SK-N-SH (cell line): ENCODE results near the gene CELF2. TPM values are rescaled to one million over a fixed set of nuclear protein-coding genes. Genes with fewer than 3 reads are reported as not detected.

ENCODE experiments used
- CTCF ChIA-PET: fragments of 300-600, 350-600 bp; formaldehyde crosslinking; extraction: SDS; loops from one replicate; lab custom pipeline; 2021; lab: Yijun Ruan, JAX
- POLR2A ChIA-PET: fragments of 350-600 bp; sonication (Branson Sonifier 250); formaldehyde crosslinking; extraction: SDS; loops from one replicate; lab custom pipeline; 2020; ENCODE audit warnings: antibody characterized with exemption, inconsistent platforms; lab: Yijun Ruan, JAX
- DNase-seq: peaks from one replicate; pipeline ENCODE4 v3.0.0; 2012
- H2AFZ ChIP-seq: fragments of 200-600 bp; sonication (generic); 2 replicates; pipeline ENCODE4 v1.8.1; 2016; ENCODE audit warnings: antibody characterized with exemption, mild to moderate bottlenecking, low read depth
- H3F3A ChIP-seq: fragments of 200-600 bp; sonication (generic); replicated peaks from 2 replicates; pipeline ENCODE3; 2016; ENCODE audit warnings: antibody characterized with exemption, mild to moderate bottlenecking; ENCODE audit not compliant: insufficient read depth
- H3K27ac ChIP-seq, 2 experiments: fragments of 200-500 bp in 1 of 2; fragments of 200-600 bp in 1 of 2; sonication (Bioruptor generic) in 1 of 2; sonication (generic), shearing (Covaris generic) in 1 of 2; 2 replicates each; pipeline versions ENCODE4 v1.5.1 to v1.6.1; 2014 to 2016; ENCODE audit warnings: low read depth in 2 of 2, inconsistent platforms in 1 of 2, low read length in 1 of 2, mild to moderate bottlenecking in 1 of 2, mixed read lengths in 1 of 2
- H3K27me3 ChIP-seq: fragments of 200-600 bp; sonication (generic), shearing (Covaris generic); 2 replicates; pipeline ENCODE4 v1.6.1; 2016; ENCODE audit warnings: mixed run types; ENCODE audit not compliant: insufficient read depth
- H3K36me3 ChIP-seq, 2 experiments: fragments of 200-500 bp in 1 of 2; fragments of 200-600 bp in 1 of 2; sonication (Bioruptor generic) in 1 of 2; sonication (generic) in 1 of 2; replicated peaks in 1 of 2; 2 replicates each; pipeline versions ENCODE3 to v1.5.1; 2014 to 2016; ENCODE audit warnings: low read length in 1 of 2, mild to moderate bottlenecking in 1 of 2; ENCODE audit not compliant: insufficient read depth in 2 of 2, control insufficient read depth in 1 of 2
- H3K4me1 ChIP-seq, 2 experiments: fragments of 200-500 bp in 1 of 2; fragments of 200-600 bp in 1 of 2; sonication (Bioruptor generic) in 1 of 2; sonication (generic), shearing (Covaris generic) in 1 of 2; 2 replicates each; pipeline versions ENCODE4 v1.5.1 to v1.6.1; 2014 to 2016; ENCODE audit warnings: low read depth in 1 of 2, low read length in 1 of 2, mixed run types in 1 of 2; ENCODE audit not compliant: insufficient read depth in 2 of 2, control insufficient read depth in 1 of 2
- H3K4me2 ChIP-seq: fragments of 200-600 bp; sonication (generic), shearing (Covaris generic); 2 replicates; pipeline ENCODE4 v1.6.1; 2017; ENCODE audit warnings: mixed run types
- H3K4me3 ChIP-seq, 2 experiments: fragments of 200-500 bp in 1 of 2; fragments of 200-600 bp in 1 of 2; sonication (Bioruptor generic) in 1 of 2; sonication (generic), shearing (Covaris generic) in 1 of 2; 2 replicates each; pipeline versions ENCODE4 v1.5.1 to v1.8.1; 2014 to 2016; ENCODE audit warnings: low read depth in 2 of 2, inconsistent platforms in 1 of 2, low read length in 1 of 2, mild to moderate bottlenecking in 1 of 2, mixed read lengths in 1 of 2, moderate library complexity in 1 of 2
- H3K79me2 ChIP-seq: fragments of 200-600 bp; sonication (generic); 2 replicates; pipeline ENCODE4 v1.8.1; 2017; ENCODE audit warnings: mild to moderate bottlenecking; ENCODE audit not compliant: insufficient read depth
- H3K9ac ChIP-seq: fragments of 200-600 bp; sonication (generic); 2 replicates; pipeline ENCODE4 v1.6.1; 2017; ENCODE audit warnings: mixed run types
- H3K9me2 ChIP-seq: fragments of 200-600 bp; sonication (generic); 2 replicates; pipeline ENCODE4 v1.6.1; 2017; ENCODE audit warnings: mixed run types
- H3K9me3 ChIP-seq: fragments of 200-600 bp; sonication (generic); 2 replicates; pipeline ENCODE4 v1.6.1; 2017; ENCODE audit warnings: mixed run types, mild to moderate bottlenecking, moderate library complexity
- H4K20me1 ChIP-seq: fragments of 200-600 bp; sonication (generic); 2 replicates; pipeline ENCODE4 v1.6.1; 2017; ENCODE audit warnings: mild to moderate bottlenecking, mixed run types; ENCODE audit not compliant: insufficient read depth
- CTCF ChIP-seq: fragments of 200-600 bp; sonication (generic); IDR thresholded peaks from 2 replicates; pipeline ENCODE4 v1.6.1; 2017; ENCODE audit warnings: antibody characterized with exemption, mild to moderate bottlenecking, moderate library complexity
- FOSL2 ChIP-seq: IDR thresholded peaks from 2 replicates; pipeline ENCODE4 v1.4.0; 2012; ENCODE audit warnings: low read depth, mild to moderate bottlenecking, moderate library complexity, borderline replicate concordance
- FOXM1 ChIP-seq: IDR thresholded peaks from 2 replicates; pipeline ENCODE4 v1.4.0; 2012; ENCODE audit warnings: low read depth, mild to moderate bottlenecking
- GABPA ChIP-seq: IDR thresholded peaks from 2 replicates; pipeline ENCODE4 v1.4.0; 2012; ENCODE audit warnings: low read depth, mild to moderate bottlenecking
- JUND ChIP-seq: IDR thresholded peaks from 2 replicates; pipeline ENCODE4 v1.4.0; 2012
- MAX ChIP-seq: IDR thresholded peaks from 2 replicates; pipeline ENCODE4 v1.4.0; 2012; ENCODE audit warnings: low read depth
- MEF2A ChIP-seq: IDR thresholded peaks from 2 replicates; pipeline ENCODE4 v1.4.0; 2012; ENCODE audit warnings: low read depth, borderline replicate concordance
- POLR2AphosphoS5 ChIP-seq: IDR thresholded peaks from 2 replicates; pipeline ENCODE4 v1.6.1; 2012; ENCODE audit warnings: low read depth, low read length
- RAD21 ChIP-seq: IDR thresholded peaks from 2 replicates; pipeline ENCODE4 v1.6.1; 2012; ENCODE audit warnings: mild to moderate bottlenecking, low read length
- RCOR1 ChIP-seq: fragments of 150-350 bp; IDR thresholded peaks from 2 replicates; pipeline ENCODE4 v1.6.1; 2017; ENCODE audit warnings: antibody characterized with exemption, low read length
- REST ChIP-seq: IDR thresholded peaks from 2 replicates; pipeline ENCODE4 v1.6.1; 2012; ENCODE audit warnings: mild to moderate bottlenecking, low read depth, low read length, moderate library complexity
- RFX5 ChIP-seq: IDR thresholded peaks from 2 replicates; pipeline ENCODE4 v1.6.1; 2012; ENCODE audit warnings: mild to moderate bottlenecking, improper control_type of control experiment, low read length
- RXRA ChIP-seq: IDR thresholded peaks from 2 replicates; pipeline ENCODE4 v1.4.0; 2012; ENCODE audit warnings: low read depth, mild to moderate bottlenecking, borderline replicate concordance
- USF1 ChIP-seq: IDR thresholded peaks from 2 replicates; pipeline ENCODE4 v1.4.0; 2012; ENCODE audit warnings: low read depth, borderline replicate concordance
- WGBS: methylation state at CpG from one replicate; pipeline ENCODE4 v1.1.6; 2017; ENCODE audit warnings: low lambda C conversion rate; 5-methylcytosine and 5-hydroxymethylcytosine counted together
- polyA plus RNA-seq, 3 experiments: library from polyadenylated mRNA; depleted of rRNA; stranded (reverse); fragments of >200 nt; gene quantifications; 2 replicates each; pipeline ENCODE4 v1.2.3, GENCODE V29; 2012
- TF ChIP-seq, protein P1 (sequence below): IDR thresholded peaks from 2 replicates; pipeline ENCODE4; 2012

Gene CELF2
- polyA plus RNA-seq, 1 of the 3 experiments (the other 2 are of a cell fraction), result 0.03 TPM

DNA sequence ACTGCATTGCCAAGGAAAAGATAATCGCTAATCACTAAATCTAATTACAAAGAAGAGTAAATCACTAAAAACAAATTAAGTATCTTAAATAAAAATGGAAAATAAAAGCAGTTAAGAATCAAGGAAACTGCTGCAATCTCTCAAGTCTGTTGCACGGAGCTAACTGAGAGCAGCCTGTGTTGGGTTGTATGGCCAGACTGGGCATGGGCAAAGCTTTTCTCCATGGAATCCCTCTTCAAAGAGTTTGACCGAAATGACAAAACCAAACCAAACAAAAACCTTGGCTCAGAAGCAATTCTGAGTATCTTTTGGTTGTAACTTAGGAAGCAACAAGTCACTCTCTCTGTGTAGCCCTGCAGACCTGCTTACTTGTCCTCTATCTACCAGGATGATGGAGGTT is 78.8 kb downstream of the CELF2 start:
- H4K20me1 ChIP-seq, result no peaks in the 10 kb centered on the region

DNA sequence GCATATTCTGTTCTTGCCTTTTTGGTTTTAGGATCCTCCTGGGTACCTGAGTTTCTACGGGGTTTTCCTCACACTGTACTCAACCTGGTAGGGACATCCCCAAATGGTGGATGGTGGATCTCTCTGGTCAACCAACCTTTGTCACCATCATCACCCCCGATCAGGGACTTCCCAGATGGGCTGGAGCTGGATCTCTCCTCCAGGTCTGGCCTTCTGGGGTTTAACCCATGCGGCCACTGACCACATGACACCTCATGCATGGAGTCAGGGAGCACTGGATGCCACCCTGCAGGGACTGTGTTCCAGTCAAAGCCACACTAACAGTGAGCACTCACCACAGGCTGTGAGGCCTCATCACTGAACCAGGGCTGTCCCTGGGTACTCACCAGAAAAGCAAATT is 80.0 kb downstream of the CELF2 start:
- no peak overlapping the region for H3K4me2 ChIP-seq
- no peak for TF ChIP-seq POLR2AphosphoS5
- no peak for TF ChIP-seq MAX
- TF ChIP-seq, all 33 proteins: peak for 0
- Histone ChIP-seq H3K4me3 (no peak overlapping the region), H3K27ac (no peak overlapping the region), H3K36me3 (no peaks in the 10 kb centered on the region), H3K9me2 (no peaks in the 10 kb centered on the region), H3K9me3 (no peaks in the 10 kb centered on the region), H2AFZ (no peak overlapping the region), H3K27me3 (no peaks in the 10 kb centered on the region), H4K20me1 (no peaks in the 10 kb centered on the region), H3K4me1 (no peaks in the 10 kb centered on the region; a peak in 1 of 4 replicates), H3F3A (no peaks in the 10 kb centered on the region), H3K79me2 (no peaks in the 10 kb centered on the region), H3K9ac (no peak overlapping the region)
- no peak for DNase-seq
- 27% methylated on average over 3 of the region's 3 CpGs for WGBS
- ChIA-PET POLR2A (no interaction called here), CTCF (no interaction called here)

More for the DNA sequence above, 78.8 kb downstream of the CELF2 start:
- Histone ChIP-seq H2AFZ (no peak overlapping the region), H3K27ac (no peak overlapping the region), H3K9me3 (no peaks in the 10 kb centered on the region), H3F3A (no peaks in the 10 kb centered on the region), H3K36me3 (no peaks in the 10 kb centered on the region), H3K4me3 (no peak overlapping the region), H3K4me1 (no peaks in the 10 kb centered on the region; a peak in 1 of 4 replicates), H3K27me3 (no peaks in the 10 kb centered on the region), H3K4me2 (no peak overlapping the region), H3K9me2 (no peaks in the 10 kb centered on the region), H3K9ac (no peak overlapping the region), H3K79me2 (no peaks in the 10 kb centered on the region)
- CTCF ChIA-PET, result interaction anchor here (0.6 kb wide), 1 partner anchor 1031 kb away, joined by 3 read pairs; no protein-coding TSS in a partner anchor
- POLR2A ChIA-PET, result no interaction called here
- WGBS, result 29% methylated on average over 3 of the region's 3 CpGs
- DNase-seq, result no peak
- no peak for TF ChIP-seq GABPA
- no peak for TF ChIP-seq MEF2A
- TF ChIP-seq RCOR1, result no peak
- no peak for TF ChIP-seq JUND
- no peak for TF ChIP-seq RAD21
- TF ChIP-seq RFX5, result no peak

DNA sequence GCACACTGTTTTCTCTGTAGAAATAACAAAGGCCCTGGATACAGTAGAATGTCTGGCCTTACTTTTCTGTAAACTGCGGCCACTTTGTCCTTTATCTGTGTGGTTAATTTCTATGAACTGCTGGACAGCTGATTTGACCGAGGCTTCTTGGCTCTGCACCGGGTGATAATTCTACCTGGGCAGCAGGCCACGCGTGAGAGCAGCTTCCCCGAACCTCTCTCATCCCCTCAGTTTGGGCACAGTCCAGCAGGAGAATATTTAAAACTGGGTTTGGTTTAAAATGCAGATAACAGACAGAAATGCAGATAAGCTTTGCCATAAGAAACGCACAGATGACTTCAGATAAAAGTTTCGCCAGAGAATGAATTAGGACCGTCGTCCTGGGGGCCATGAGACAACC is 81.0 kb downstream of the CELF2 start:
- Histone ChIP-seq H3K4me3 (no peak overlapping the region), H3K27me3 (no peaks in the 10 kb centered on the region), H2AFZ (no peak overlapping the region), H3F3A (no peaks in the 10 kb centered on the region), H3K9ac (no peak overlapping the region), H3K27ac (no peak overlapping the region), H3K79me2 (no peaks in the 10 kb centered on the region), H3K9me2 (no peaks in the 10 kb centered on the region), H3K4me1 (no peaks in the 10 kb centered on the region; a peak in 1 of 4 replicates), H4K20me1 (no peaks in the 10 kb centered on the region), H3K36me3 (no peaks in the 10 kb centered on the region), H3K4me2 (no peak overlapping the region), H3K9me3 (no peaks in the 10 kb centered on the region)
- CTCF ChIA-PET, result interaction anchor here (1.3 kb wide), 1 partner anchor 12 kb away, joined by 3 read pairs; no protein-coding TSS in a partner anchor
- 35% methylated on average over 10 of the region's 10 CpGs for WGBS
- no peak for DNase-seq
- POLR2A ChIA-PET, result no interaction called here
- TF ChIP-seq FOXM1 (no peak), JUND (no peak), REST (no peak), USF1 (no peak), FOSL2 (no peak), CTCF (no peak), RXRA (no peak)
- TF ChIP-seq, protein P1, sequence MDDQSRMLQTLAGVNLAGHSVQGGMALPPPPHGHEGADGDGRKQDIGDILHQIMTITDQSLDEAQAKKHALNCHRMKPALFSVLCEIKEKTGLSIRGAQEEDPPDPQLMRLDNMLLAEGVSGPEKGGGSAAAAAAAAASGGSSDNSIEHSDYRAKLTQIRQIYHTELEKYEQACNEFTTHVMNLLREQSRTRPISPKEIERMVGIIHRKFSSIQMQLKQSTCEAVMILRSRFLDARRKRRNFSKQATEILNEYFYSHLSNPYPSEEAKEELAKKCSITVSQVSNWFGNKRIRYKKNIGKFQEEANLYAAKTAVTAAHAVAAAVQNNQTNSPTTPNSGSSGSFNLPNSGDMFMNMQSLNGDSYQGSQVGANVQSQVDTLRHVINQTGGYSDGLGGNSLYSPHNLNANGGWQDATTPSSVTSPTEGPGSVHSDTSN, result no peak
